GM21825 (cell line): ENCODE measurements around the gene NSL1.
"Not testable (repeated sequence)": the region's sequence is repeated elsewhere in the genome, so short reads cannot be mapped to it uniquely, and the experiment has no call there.

ENCODE experiments used
- ATAC-seq: cut with Tn5 transposase; IDR thresholded peaks from one replicate; pipeline ENCODE4 v1.9.1; 2021; ENCODE audit warnings: mild to moderate bottlenecking, moderate library complexity; ENCODE audit not compliant: unreplicated experiment

The NSL1 gene

DNA sequence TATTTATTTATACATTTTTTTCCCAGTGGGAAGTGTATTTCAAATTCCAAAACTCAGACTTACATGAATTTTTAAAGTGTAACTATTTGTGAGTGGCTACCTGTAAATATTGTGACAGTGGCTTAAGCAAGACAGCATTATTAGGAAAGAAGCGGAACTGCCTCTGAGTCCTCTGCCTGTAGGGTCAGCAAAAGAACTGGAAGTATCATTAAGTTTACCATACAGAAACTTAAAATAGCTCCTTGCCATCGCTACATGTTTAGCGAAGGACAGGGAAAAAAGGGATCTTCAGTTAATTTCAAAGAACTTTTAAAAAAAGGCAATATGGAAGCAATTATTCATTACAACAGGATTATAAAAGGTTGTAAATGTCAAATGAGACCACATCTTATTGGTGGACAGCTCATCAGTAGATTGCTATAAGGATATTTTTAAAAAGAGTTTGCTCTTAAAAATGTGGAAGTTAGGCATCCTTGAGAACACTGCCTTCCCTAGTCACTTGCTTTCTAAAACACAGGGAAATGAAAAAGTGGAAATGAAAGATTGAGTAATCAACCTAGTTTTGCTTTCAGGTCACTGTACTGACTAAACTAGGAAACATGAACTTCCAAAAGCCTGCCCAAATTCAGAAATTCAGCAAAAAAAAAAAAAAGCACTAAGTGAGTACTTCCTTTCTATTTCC, 39.2 kb downstream of the NSL1 start:
- ATAC-seq: no peak

DNA sequence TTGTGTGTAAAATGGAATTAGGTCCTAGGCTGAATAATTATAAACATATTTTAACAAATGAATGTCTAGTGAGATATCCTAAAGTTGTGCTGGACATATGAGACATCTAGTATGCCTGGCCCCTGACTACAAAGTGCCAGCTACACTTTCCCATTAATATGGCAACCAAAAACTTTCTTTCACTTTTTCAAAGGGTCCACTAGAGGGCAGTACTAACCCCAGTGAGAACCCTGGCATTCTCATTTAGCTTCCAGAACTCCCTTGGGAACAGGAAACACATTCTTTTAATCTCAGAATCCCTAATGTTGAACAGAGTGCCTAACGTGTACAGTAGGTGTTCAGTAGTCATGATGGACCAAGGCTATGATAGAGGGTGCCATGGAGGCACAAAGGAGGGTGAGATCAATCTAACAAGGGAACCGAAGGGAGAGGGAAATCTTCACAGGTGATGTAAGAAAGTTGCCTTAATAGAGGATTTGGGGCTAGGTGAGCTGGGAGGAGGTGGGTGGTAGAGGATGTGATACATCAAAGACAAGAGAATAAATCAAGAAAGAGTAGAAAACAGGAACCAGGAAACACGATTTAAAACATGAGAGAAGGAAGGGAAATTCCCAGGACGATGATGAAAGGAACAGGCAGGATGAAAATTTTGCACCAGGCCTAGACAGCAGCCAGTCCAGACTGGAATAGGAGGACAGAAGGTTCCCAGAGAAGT, 41.6 kb downstream of the NSL1 start:
- no peak for ATAC-seq

- ATAC-seq: no peak
Observed at GRCh38 chr1:212746546-212746945, 45.0 kb downstream of the NSL1 start.

GRCh38 chr1:212745303-212745702, 46.3 kb downstream of the NSL1 start:
- ATAC-seq: no peak

DNA sequence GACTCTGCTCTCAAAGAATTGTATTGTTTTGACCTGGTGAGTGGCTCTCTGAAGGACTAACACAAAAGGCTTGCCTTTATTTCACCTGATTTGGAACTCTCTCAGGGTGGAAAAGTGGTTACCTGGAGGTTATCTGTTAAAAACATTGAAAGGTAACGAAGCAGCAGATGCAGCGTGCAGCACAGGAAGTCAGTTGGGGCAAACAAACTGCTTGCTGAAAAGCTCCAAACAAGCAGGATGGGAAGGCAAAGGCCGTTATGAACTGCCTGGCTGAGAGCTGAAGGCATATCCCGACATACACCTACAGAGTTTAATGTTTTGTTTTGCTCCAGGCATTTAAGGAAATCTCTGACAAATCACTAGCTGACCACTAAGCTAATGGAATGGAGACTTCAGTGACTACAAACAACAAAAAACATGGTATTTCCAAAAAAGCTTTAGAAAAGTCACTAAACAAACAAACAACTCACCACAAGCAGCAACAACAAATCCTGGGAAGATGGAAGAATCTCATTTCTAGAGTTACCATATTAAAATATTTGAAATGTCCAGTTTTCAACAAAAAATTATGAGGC, 47.6 kb downstream of the NSL1 start:
- ATAC-seq: no peak

GRCh38 chr1:212738330-212738729, 53.2 kb downstream of the NSL1 start:
- ATAC-seq: no peak

DNA sequence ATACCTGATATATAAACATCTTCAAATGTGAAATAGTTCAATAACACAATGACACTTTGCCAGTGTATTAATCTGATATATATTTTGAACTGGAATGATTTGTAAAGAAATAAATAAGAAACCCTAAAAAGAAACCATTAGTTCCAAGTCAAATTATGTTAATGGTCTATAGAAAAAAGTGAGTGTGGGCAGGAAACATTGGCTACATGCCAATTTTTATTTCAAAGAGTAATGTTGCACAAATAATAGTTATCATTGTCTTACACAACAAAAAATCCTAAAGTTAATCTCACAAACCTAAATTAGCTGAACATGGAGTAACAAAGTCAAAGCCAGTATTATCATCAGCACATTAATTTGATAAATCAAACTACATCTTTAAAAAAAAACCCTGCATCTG, 54.0 kb downstream of the NSL1 start:
- no peak for ATAC-seq

DNA sequence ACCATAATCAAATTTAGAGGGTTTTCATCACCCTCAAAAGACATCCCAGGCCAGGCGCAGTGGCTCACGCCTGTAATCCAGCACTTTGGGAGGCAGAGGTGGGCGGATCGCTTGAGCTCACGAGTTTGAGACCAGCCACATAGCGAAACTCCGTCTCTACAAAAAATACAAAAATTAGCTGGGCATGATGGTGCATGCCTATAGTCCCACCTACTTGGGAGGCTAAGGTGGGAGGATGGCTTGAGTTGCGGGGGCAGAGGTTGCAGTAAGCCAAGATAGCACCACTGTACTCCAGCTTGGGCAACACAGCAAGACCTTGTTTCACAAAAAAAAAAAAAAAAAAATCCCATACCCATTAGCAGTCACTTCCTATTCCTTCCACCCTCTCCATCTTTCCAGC, 58.5 kb downstream of the NSL1 start:
- ATAC-seq: no peak

GRCh38 chr1:212731630-212732029, 59.9 kb downstream of the NSL1 start:
- no peak for ATAC-seq

- ATAC-seq: no peak
Observed at GRCh38 chr1:212728606-212729005, 63.0 kb downstream of the NSL1 start.

DNA sequence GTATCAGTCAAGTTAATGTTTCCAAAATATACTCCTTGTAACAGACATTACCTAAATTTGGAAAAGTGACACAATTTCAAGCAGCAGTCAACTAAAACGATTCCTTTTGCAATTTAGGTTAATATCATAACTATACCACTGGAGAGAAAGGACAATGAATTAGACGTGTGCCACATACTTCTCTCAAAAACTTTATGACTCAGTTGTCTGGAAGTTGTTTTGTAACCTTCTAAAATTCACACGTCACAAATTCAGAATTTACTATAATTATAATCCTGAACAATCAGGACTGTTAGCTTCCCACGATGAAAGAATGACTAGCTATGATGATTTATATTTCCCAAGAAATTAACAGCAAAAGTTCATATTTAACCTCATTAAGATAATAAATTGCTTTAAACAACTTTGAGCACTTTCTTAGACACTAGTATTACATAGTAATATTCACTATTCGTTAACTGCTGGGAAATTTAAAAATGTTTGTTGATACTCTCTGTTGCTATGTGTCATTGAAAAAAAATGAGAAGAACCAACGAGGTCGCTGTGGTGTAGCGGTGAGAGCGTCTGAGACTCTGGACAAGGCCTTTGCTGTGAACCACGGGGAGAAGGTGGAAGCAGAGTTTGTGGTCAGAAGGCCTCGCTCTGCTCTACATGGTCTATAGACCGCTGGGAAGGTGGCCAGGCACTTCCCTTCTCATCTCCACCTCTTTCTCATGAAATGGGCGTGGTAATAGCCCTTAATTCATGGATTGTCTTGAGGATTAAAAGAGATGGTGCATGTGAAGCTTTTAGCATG, 64.0 kb downstream of the NSL1 start:
- no peak for ATAC-seq

DNA sequence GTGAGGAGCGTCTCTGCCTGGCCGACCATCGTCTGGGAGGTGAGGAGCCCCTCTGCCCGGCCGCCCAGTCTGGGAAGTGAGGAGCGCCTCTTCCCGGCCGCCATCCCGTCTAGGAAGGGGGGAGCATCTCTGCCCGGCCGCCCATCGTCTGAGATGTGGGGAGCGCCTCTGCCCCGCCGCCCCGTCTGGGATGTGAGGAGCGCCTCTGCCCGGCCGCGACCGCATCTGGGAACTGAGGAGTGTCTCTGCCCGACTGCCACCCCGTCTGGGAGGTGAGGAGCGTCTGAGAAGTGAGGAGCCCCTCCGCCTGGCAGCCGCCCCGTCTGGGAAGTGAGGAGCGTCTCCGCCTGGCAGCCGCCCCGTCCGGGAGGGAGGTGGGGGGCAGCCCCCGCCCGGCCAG, 66.9 kb downstream of the NSL1 start:
- not testable (repeated sequence) for ATAC-seq

DNA sequence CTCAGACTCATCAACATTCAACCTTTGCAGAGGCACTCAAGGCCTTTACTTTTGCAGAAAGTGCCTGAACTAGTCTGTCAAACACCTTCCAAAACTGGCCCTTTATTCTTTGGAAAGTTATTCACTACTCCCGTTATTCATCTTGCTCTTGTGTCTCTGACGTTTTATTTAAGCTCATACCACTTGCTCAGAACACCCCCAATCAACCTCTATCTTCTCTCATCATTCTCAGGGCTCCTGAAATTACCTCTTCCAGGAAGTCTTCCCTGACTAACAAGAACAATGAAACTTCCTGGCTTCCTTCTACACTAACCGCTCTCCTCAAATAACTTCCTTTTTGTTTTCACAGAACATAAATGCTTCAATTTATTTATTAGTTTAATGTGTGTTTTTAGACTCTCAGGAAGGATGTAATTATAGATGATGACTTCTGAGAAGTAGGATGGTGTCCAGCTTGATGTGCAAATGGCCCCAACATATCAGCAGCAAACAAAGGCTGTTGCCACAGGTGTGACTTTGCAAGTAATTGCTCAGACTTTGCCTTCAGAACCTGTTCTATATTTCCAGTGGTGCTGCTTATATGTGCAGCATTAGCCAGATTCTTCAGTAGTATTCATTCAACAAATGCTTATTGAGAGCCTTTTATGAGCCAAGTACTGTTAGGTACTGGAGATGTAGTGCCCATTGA, 69.2 kb downstream of the NSL1 start:
- ATAC-seq: no peak

DNA sequence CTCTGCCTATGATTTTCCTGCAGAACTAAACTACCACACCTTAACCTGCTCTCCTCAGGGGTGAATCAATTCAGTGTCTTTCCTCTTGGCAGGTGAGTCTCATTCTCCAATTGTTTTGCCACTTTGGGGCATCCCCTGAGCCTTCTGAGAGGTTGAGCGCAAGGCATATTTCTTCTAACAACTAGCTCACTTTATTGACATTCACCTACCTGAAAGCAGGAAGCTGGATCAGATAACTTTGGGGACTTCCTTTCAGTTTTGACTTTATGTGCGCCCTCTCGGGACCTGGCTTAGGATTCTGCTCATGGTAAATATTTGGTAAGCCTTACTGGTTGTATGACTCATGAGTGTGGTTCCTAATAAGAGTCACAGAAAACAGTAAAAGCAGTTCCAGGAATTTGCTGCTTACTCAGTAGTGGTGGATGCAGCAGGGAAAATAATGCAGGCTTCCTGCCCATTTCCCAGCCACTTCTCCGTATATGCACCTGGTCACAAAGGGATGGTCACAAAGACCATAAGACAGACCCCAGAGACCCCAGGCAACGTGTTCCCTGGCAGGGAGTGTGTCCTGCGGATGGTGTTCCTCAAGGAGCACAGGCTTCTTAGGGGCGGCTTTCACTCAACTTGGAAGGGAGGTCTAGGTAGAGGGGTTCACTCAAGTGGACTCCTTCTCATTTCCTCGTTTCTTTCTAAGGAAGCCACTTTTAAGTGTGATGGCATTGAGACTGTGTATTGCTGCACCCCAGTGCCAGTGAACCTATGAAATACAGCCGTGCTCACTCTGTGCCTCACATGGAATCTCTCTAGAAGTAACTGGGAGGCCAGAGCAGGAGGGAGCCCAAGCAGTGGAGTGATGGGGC, 70.0 kb downstream of the NSL1 start:
- ATAC-seq: no peak

- ATAC-seq: no peak
Observed at GRCh38 chr1:212719633-212720032, 71.9 kb downstream of the NSL1 start.

GRCh38 chr1:212718499-212718898, 73.1 kb downstream of the NSL1 start:
- no peak for ATAC-seq

DNA sequence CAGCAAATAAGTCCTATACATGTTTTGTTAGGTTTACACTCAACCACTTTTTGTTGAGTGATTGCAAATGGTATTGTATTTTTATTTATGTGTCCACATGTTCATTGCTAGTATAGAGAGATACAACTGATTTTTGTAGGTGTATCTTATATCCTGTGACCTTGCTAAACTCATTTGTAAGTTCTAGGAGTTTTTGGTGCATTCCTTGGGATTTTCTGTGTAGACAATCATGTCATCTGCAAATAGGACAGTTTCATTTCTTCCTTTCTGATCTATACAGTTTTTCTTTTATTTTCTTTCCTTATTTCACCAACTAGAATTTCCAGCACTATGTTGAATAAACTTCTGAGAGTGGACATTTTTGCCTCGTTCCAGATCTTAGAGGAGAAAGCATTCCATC, 75.4 kb downstream of the NSL1 start:
- no peak for ATAC-seq

- ATAC-seq: no peak
Observed at GRCh38 chr1:212713465-212714136, 78.0 kb downstream of the NSL1 start.
